NCI-H226 (cell line): Measurements from ENCODE around the gene FAM156A.
"Not testable (repeated sequence)": the region's sequence is repeated elsewhere in the genome, so short reads cannot be mapped to it uniquely, and the experiment has no call there.

Experiments used
- DNase-seq: peaks from one replicate; pipeline ENCODE4 v3.0.0-alpha.2; 2015

FAM156A gene, protein sequence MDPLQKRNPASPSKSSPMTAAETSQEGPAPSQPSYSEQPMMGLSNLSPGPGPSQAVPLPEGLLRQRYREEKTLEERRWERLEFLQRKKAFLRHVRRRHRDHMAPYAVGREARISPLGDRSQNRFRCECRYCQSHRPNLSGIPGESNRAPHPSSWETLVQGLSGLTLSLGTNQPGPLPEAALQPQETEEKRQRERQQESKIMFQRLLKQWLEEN

DNA sequence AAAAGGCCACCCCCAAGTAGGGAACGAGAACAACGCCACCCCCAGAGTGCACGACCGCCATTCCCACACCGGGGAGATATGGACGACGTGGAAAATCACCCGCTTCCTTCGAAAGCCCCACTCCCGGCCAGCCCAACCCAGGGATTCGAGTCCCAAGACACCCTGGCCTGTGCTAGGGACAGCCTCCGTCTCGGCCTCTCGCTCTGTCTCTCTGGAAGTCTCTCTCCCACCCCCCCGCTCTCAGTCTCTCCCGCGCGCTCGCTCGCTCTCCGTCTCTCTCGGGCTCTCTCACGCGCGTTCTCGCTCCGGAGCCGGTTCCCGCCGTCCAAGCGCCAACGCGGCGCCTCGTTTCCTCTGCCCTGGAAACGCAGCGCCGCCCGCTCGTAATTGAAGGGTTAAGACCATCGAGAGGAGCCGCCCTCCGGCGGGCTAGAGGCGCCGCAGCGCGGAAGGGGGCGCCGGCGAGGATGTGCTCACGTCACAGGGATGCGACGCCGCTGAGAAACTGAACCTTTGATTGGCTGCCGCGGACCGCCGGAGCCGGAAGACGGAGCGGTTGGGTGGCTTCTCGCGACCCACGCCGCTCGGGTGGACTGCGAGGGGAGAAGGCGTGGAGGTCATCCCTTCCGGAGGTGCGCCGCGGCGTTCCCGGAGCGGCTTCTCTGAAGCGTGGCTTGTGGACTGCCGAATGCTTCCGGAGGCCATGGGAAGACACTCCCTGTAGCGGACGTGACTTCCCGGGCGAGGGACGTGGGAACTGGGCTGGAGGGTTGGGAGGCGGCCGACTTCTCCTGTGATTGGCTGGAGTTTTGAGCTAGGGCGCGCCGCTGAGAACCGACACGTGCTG, at the start of gene FAM156A:
FAM156A (minus strand) TSS at position 406 of the 847 bp plus-strand sequence. CDS start 9,930 bp downstream, outside the sequence.
- DNase-seq: not testable (repeated sequence)

DNA sequence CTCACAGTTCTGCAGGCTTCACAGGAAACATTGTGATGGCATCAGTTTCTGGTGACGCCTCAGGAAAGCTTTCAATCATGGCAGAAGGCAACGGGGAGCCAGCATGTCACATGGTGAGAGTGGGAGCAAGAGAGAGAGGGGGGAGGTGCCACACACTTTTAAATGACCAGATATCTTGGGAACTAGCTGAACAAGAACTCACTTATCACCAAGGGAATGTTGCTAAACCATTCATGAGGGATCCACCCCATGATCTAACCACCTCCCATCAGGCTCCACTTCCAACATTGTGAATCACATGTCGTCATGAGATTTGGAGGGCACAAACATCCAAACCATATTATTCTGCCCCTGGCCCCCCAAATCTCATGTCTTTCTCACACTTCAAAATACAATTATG, 47.0 kb upstream of the FAM156A start:
- DNase-seq: no peak

DNA sequence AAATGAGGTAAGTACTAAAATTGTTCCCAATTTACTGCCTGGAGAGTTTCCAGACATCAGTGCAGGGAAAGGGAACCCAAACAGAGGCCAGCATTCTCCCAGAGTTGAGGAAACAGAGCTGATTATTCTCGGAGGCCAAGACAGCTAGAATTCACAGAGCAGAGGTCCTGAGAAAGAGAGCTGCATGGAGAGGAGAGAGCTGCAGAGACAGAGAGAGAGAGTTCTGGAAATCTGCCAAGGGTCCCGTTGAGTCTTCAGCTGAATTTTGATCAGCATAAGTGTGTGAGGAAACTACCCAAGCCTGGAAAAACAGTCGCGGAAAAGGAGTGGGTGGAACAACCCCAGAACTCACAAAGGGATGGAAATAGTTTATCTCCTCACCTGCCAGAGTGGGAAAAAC, 46.5 kb upstream of the FAM156A start:
- no peak for DNase-seq

DNA sequence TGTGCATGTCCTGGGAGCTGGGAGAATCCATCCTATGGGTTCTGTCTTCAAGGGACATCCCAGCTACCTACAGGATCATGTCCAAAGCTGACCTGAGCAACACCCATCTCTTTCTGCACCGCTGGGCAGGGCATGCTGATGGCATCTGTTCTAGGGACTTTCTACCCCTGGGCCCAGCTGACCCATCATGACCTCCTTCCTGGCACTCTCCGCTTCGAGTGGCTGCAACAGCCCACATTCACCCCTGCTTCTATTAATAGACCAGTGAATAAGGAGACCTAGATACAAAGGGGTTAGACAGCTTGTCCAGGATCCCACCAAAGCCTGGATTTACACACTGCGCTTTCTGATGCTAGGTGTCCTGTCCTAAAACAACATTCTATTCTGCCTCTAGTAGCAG, 45.7 kb upstream of the FAM156A start:
- DNase-seq: no peak

DNA sequence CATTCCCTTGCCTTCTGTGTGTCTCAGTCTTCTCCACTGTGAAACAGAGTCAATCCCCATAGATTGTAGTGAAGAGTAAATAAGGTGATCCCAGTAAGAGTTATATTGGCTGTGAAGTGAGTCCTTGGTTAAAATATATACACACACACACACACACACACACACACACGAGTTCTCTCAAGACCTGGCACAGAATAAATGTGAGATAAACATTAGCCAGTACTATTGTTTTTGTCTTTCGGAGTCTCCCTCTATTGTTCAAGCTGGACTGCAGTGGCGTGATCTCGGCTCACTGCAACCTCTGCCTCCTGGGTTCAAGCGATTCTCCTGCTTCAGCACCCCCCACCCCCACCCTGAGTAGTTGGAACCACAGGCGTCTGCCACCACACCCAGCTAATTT, 44.8 kb upstream of the FAM156A start:
- DNase-seq: no peak

DNA sequence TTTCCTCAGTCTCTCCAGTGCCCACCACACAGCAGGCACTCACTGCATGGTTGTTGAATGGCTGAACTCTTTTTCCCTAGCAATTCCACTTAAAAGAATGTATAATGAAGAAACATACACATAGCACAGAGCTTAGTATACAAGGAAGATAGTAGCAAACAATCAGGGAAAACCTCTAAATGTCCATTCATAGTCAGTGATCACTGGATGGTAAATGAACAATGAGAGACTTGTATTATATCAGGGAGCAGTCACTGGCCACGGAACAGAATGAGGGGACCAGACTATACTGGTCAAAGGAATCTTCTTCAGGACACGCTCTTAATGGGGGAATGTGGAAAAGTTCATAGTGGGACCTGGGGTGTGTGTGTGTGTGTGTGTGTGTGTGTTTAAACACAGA, 43.6 kb upstream of the FAM156A start:
- no peak for DNase-seq

DNA sequence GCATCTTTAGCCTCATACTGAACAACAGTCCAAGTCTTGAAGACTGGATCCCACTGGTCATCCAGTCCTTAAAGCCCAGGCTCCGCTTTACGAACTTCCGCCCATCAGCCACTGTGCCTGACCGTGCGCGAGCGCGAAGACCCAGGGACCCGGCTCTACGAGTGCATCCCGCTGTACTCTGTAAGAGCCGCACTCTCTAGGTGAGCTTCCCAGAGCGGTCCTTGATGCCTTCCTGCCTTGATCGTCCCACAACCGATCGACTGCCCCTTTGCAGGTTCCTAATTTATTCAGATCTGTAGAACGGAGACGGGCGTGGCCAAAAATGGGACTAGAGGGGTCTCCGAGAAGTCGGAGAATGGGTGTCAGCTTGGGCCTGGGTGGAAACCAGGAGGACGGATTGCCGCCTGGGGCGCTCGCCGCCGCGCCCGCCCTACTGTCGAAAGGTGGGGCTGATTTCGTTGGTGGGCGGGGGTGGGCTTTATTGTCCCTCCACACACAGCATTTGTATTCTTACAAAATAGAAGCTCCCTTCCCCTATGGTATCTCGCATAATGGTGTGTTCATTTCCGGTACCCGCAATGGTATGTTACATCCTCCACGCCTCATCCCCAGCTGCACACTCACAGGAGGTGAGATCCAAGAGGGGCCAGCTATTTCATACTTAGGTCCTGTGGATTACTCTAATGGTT, 42.3 kb upstream of the FAM156A start:
- DNase-seq: peak; percentile 11

DNA sequence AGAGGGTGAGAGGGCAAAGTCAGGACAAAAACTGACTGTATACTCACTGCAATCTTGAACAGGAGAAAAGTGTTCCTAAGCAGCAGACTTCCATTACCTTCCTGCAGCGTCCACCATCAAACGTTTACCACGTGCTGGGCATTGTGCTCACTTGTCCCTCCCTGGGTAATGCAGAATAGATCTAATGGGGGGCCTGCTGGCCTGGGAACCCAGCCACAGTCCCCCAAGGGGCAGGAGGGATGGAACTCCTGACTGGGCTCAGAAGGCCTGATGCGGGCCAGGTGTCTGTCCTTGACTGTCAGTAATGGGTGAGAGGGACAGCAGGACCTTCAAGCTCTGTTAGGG, 37.6 kb upstream of the FAM156A start:
- DNase-seq: no peak

DNA sequence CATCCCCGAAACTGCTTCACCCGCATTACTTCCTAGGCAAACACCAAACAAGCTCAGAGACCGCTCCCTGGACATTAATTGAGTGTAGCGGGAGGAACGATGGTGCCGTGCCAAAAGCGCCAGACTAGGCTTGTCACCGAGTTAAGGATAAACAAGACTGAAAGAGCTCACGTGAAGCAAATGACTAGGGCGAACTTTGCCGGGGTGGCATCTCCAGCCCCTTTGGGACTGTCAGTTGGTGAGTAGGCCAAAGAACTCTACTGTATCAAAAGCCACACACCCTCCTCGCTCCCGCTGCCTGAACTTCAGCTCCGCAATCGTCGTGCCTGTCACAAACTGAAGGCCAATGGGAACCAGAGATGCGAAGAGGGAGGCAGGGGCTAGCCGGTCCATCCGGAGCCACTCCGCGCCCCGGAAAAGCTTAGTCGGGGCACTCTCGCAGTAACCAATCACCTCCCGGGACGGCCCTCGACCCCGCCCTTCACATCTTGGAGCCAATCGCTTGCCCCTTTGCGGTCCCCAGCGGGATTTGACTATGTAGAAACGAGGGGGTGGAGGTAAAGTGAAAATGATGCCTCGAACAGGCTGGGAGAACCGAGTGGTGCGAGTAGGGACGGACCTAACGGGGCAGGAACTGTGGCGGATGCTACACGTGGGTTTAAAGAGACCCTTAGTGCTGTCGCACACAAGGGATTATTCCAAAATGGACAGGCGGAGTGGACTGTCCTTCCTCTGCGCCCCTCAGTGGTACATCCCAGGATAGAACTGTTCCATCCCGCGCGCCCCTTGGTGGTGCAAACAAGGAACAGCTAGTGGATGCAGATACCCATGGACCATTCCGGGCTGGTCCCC, 37.0 kb upstream of the FAM156A start:
- DNase-seq: peak; percentile 91

DNA sequence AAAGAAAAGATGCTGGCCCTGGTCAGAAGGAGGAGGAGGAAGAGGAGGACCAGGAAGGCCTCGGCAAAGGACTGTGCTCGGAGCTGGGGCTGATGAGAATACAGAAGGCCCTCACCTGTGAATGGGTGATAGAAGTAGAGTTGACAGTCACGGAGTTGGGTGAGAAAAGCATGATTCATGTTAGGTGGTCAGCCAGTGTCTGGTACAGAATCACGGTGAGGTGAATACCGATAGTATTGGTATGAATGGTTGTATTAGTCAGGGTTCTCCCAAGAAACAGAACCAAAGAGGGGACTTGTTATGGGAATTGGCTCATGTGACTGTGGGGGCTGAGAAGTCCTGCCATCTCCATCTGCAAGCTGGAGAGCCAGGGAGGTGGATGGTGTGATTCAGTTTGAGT, 32.5 kb upstream of the FAM156A start:
- DNase-seq: no peak

DNA sequence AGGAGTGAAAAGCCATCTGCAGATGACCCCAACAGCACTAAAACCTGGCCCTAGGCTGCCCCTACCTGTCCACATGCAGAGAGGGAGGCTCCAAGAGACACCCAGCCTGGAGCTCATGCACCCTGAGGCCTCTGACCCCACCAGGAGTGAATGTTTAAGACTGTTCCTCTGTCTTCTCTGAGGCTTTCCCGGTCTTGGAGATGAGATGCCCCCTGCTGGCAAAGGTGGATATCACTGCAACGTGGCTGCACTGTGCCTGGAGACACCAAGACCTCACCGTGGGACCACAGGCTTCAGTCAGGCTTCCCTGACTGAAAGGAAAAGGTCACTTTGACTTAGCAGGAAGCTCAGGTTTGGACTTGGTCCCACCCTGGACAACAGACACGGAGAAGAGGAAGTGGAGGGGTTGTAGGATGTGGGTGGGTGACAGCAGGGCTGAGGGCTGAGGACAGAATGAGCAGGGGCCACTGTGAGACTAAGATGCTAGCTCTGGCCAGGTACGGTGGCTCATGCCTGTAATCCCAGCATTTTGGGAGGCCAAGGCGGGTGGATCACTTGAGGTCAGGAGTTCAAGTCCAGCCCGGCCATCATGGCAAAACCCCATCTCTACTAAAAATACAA, 31.8 kb upstream of the FAM156A start:
- DNase-seq: peak; percentile 3

DNA sequence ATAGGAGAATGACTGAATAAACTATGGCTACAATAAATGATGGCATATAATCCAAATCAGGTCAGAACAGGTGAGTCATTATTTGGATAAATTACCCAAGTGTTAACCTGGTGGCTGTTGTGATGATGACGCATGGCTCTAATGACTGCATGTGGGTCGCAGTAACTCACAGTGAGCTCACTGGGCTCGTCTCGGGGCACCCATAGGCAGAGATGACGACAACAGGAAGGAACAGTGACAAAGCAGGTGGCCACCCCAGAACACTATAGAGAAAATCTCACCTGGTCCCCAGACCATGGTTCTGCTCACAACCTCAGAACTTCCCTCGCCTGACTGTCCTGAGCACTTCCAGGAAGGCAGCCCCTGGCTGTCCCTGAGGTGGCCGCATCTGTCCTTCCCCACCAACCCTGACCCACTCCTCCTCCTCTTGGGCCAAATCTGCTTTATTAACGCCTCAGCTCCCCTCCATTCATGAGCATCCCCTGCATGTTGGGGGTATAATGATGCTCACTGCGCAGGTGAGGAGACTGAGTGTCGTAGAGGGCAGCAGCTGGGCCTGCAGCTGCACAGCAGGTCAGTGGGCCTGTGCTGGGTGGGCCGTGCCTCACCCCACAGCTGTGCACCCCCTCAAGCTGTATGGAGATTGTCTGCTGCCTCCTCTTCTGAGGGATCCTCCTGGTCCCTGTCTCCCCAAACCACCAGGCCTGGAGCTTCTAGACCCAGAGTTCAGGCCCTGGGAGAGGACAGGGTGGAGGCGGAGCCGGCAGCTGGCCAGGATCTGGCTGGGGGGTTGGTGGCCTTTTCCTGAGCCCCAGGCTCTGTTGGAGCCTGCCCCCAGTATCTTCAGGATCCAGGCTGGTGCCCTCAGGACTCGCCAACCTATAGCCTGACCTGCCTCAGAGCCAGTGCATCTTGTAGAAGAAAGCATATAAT, 30.9 kb upstream of the FAM156A start:
- DNase-seq: no peak

DNA sequence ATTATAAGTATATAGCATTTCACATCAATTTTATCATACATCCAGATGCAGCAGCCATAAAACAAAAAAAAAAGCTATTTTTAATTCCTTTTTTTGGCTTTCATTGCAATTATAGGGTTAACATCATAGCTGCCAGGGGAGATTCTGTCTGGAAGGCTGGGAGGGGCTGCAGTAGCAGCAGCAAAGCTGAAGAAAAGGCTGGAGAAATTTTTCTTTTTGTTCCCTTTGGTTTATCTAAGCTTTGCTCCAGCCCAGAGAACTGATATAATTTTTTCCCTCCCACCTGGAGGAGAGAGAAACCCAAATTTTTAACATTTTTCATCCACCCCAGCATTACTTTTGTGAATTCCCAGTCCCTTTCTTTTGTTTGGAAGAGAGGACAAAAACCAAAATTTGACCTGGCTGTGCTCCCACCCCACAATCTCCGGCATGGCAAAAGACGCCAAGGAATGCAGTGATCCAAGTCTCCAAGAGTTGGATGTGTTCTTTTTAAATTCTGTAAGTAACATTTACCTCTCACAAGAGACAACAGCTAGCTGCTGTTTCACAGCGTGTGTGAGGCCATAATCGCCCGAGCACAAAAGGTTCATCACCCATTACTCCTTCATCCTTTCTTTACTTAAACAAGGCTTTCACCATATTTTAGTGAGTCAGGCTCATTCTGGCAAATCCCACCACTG, 25.1 kb upstream of the FAM156A start:
- no peak for DNase-seq

DNA sequence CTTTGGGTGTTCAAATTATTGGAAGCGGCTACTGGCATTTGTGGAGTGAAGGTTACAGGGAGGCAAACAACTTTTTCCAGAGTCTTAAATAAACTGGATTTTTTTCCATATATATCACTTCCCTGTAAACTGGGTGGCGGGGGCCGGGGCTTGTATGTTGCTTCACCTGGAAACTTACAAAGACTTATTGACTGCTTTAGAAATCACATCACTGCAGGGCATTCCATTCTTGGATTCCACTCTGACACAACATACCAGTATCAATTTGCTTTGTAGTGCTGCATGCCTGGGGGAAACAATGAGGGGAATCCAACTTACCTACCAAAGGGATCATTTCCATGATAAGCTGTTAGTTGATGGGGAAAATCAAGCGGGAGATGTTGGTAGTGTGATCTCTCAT, 21.7 kb upstream of the FAM156A start:
- peak; percentile 20 for DNase-seq

DNA sequence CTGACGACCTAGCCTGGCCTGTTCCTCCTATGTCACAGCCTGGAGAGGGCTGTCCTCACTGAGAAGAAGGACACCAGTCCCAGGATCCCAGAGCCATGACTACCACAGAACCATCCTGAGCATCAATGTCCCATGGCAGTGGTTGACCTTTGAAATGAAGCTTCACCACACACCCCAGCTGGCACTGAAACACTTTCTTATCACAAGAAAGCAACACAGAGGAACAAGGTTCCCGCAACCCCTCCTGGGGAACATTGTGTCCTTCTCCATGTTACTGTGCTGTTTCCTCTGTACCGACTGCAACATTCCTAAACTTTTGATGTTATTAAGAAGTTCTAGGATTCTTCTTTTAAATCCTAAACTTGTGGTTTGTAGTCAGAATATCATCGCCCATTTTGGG, 21.2 kb upstream of the FAM156A start:
- DNase-seq: no peak

DNA sequence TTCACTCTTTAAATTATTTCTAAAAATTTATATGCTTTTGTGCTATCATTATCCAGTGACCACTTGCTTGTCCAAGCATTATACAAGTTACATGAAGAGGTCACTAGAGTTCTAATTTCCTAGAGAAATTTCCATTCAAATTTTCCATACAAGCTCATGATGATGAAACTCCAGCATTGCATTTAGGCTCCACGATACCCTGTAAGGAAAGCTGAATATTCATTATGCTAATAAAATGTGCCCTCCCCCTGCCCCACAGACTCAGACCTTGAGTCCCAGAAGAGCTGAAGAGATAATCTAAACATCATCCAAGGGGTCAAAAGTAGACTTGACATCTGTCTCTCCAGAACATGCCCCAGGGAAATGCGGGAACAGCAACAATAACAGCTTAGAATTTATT, 19.6 kb upstream of the FAM156A start:
- no peak for DNase-seq

DNA sequence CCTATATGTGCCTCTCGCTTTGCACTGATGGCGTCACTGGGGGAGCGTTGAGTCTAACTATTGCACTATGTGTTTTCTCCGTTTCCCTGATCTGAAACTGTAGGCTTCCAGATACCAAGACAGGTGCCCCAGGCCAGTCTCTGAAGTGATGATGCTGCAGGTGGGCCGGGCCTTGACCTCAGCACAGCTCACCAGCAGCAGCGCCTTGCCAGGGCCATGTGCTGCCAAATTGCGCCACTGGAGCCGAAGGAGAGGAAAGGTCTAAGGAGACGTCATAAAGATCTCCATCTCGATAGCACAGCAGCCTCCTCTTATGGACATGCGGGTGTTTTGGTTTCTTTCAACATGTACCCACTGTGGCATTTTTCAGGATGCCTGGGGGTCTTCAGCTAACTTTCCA, 17.3 kb upstream of the FAM156A start:
- DNase-seq: not testable (repeated sequence)

DNA sequence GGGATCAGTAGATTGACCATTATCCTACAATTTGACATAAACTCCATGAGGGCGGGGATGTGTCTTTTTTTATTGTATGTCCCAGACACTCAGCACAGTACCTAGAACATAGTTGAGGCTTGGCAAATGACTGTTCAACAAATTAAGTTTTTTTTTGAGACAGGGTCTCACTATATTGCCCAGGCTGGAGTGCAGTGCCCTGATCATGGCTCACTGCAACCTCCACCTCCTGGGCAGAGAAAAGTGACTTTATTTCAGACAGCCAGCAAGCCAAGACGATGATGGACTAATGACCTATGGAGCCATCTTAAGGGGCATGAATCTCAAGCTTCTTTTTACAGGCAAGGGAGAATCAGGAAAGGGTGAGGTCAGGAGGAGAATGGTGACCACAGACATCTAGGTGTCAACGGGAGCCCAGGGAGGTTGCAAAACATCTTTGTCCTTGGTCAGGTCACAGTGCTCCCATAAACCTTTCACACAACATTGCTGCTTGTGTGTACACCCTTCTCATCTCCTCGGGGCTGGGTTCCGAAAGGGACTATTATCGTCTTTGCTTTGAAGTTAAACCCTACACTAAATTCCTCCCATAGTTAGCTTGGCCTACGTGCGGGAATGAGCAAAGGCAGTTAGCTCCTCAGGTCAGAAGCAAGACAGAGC, 16.1 kb upstream of the FAM156A start:
- DNase-seq: not testable (repeated sequence)

DNA sequence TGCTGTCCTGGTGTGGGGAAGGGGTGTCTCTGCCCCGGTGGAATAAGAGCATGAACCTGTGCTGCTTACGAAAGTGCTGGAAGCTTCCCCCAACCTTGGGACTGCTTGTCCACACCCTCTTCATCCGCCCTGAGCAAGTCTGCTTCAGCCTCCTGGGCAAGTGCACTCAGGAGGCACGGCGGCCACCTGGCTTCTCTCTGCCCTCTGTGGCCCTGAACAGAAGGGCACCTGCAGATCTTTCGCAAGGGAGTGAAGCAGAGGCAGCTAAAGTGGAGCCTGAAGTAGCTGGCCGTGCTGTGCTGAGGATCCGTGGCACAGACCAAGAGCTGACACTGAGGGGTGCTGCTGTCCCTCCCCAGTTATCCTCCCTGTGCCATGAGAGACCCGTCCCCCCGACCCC, 9.6 kb upstream of the FAM156A start:
- not testable (repeated sequence) for DNase-seq
